SH-SY5Y (cell line): ENCODE measurements around the gene CCDC9.

Experiments used
- GATA2 ChIP-seq: IDR thresholded peaks from 2 replicates; pipeline ENCODE4 v1.6.1; 2011; ENCODE audit warnings: mild to moderate bottlenecking, low read depth, low read length
- GATA3 ChIP-seq: IDR thresholded peaks from 2 replicates; pipeline ENCODE4 v1.6.1; 2011; ENCODE audit warnings: low read depth, mild to moderate bottlenecking, low read length, moderate library complexity

DNA sequence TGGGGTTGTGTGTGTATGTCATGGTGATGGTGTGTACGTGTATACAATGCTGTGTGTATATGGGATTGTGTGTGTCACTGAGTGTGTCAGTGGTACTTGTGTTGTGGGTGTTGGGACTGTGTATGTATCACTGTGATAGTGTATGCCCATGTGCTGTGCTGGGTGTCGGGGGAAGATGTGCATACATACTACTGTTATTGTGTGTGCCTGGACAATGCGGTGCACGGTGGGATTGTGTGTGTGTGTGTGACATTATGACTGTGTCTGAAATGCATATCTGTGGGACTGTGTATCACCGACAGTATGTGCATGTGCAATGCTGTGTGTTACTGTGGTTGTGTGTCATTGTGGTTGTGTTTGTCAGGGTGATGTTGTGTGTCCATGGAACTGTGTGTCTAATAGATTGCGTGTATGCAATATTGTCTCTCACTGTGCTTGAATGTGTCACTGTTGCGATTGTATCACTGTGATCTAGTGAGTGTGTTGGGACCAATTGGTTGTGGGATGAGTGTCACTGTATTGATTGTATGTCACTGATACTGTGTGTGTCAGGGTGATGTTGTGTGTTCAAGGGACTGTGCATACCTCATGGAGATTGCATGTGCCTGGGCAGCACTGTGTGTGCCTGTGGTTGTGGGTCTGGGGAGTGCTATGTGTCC lies 14.3 kb upstream of the CCDC9 start:
- TF ChIP-seq GATA3 (no peak), GATA2 (no peak)
